NCI-H1436 treated with DMSO at 0.1 percent for 48 hours (cell line): ENCODE results near the gene PFDN2.
"Not testable (repeated sequence)": the region's sequence is repeated elsewhere in the genome, so short reads cannot be mapped to it uniquely, and the experiment has no call there.

Experiments
- DNase-seq: peaks from one replicate; lab custom pipeline; 2025; lab: John Stamatoyannopoulos, UW

Gene PFDN2

GRCh38 chr1:161138431-161138830 is 20.6 kb upstream of the PFDN2 start:
- no peak for DNase-seq

GRCh38 chr1:161137881-161138280 is 20.0 kb upstream of the PFDN2 start:
- no peak for DNase-seq

- no peak for DNase-seq
Observed at GRCh38 chr1:161133220-161133740, 15.4 kb upstream of the PFDN2 start.

- peak; percentile 85 for DNase-seq
Observed at GRCh38 chr1:161132410-161133219, 14.8 kb upstream of the PFDN2 start, which contains the start of gene DEDD. TSS of gene DEDD (minus strand) at chr1:161132667. CDS start at chr1:161124462, 8,205 bp downstream.

- no peak for DNase-seq
Observed at GRCh38 chr1:161131523-161132409, 13.9 kb upstream of the PFDN2 start.

- DNase-seq, result no peak
Observed at GRCh38 chr1:161130266-161130665, 12.4 kb upstream of the PFDN2 start.

GRCh38 chr1:161128591-161129420 is 11.0 kb upstream of the PFDN2 start:
- DNase-seq, result no peak

GRCh38 chr1:161127649-161128048 is 9.8 kb upstream of the PFDN2 start:
- no peak for DNase-seq

- DNase-seq, result no peak
Observed at GRCh38 chr1:161122967-161123366, 5.1 kb upstream of the PFDN2 start.

- DNase-seq, result no peak
Observed at GRCh38 chr1:161121834-161122233, 4.0 kb upstream of the PFDN2 start.

- no peak for DNase-seq
Observed at GRCh38 chr1:161121042-161121650, 3.3 kb upstream of the PFDN2 start.

GRCh38 chr1:161119092-161119903 is 1.5 kb upstream of the PFDN2 start:
- no peak for DNase-seq

GRCh38 chr1:161115961-161116360 is 1.9 kb downstream of the PFDN2 start:
- DNase-seq, result not testable (repeated sequence)

GRCh38 chr1:161115132-161115711 is 2.6 kb downstream of the PFDN2 start:
- no peak for DNase-seq

- no peak for DNase-seq
Observed at GRCh38 chr1:161114556-161114955, 3.3 kb downstream of the PFDN2 start.

GRCh38 chr1:161113915-161114314 is 3.9 kb downstream of the PFDN2 start:
- no peak for DNase-seq

GRCh38 chr1:161111527-161111926 is 6.3 kb downstream of the PFDN2 start:
- DNase-seq, result no peak

GRCh38 chr1:161111117-161111516 is 6.7 kb downstream of the PFDN2 start:
- DNase-seq, result no peak

GRCh38 chr1:161106431-161106830 is 11.4 kb downstream of the PFDN2 start:
- no peak for DNase-seq

- DNase-seq, result no peak
Observed at GRCh38 chr1:161100556-161100955, 17.3 kb downstream of the PFDN2 start.
